Measurements from ENCODE around the gene HMGN1.

- TF ChIP-seq CTCF (IDR thresholded peaks at IDR 0.05) (no peak), POLR2A (IDR thresholded peaks at IDR 0.05) (no peak), EP300 (IDR thresholded peaks at IDR 0.05) (no peak)
Measured at GRCh38 chr21:39347537-39347936, 1.4 kb downstream of the HMGN1 start.

Measured in ovary (tissue), 3 donors.